GM19468 (cell line): ENCODE data around the gene SPRED3.

Experiments
- ATAC-seq: cut with Tn5 transposase; IDR thresholded peaks from one replicate; pipeline ENCODE4 v1.9.1; 2021; ENCODE audit warnings: mild to moderate bottlenecking, moderate library complexity, moderate number of reproducible peaks; ENCODE audit not compliant: unreplicated experiment; ENCODE audit errors: extremely low read depth

SPRED3 gene

GRCh38 chr19:38441657-38442348, 53.3 kb downstream of the SPRED3 start:
- ATAC-seq: no peak

GRCh38 chr19:38442736-38443135, 54.2 kb downstream of the SPRED3 start:
- no peak for ATAC-seq

- no peak for ATAC-seq
These were observed 55.0 kb downstream of the SPRED3 start for GRCh38 chr19:38443458-38443999.

GRCh38 chr19:38444026-38444425, 55.5 kb downstream of the SPRED3 start:
- ATAC-seq: no peak

- no peak for ATAC-seq
These were observed 56.9 kb downstream of the SPRED3 start for GRCh38 chr19:38445362-38445761.

GRCh38 chr19:38448225-38448624, 59.7 kb downstream of the SPRED3 start:
- ATAC-seq: no peak
